ENCODE data around the gene CRB2. TPM values are rescaled to one million over a fixed set of nuclear protein-coding genes. Genes with fewer than 3 reads are reported as not detected.

CRB2 gene
- total RNA-seq, 2 donors from 2014 or later: under 0.01 to 1.3 TPM

GRCh38 chr9:123378956-123379660 lies 23.1 kb downstream of the CRB2 start:
- Histone ChIP-seq H3K9me3 (no peaks in the 10 kb centered on the region), H3K4me3 (no peak overlapping the region), H3K27ac (no peak overlapping the region), H3K4me1 (peaks cover 9% of the 10 kb centered on the region), H3K36me3 (replicated peaks in 1 of 2; ENCODE audit: insufficient read depth in 1 of 2, low read depth in 2 of 2) (no peaks in the 10 kb centered on the region), H3K27me3 (peaks cover 0 to 5% of the 10 kb centered on the region in 2 donors)
- ATAC-seq (no peak), DNase-seq (no peak)
- WGBS, 2 donors: 84 to 95% methylated on average over 4 to 30 of the region's 30 CpGs
- TF ChIP-seq POLR2A (IDR thresholded peaks at IDR 0.05) (no peak), CTCF (IDR thresholded peaks at IDR 0.05) (no peak)
- intact Hi-C loops (cut with DNase I): no loop called here

GRCh38 chr9:123380852-123381705 lies 25.1 kb downstream of the CRB2 start:
- Histone ChIP-seq H3K4me3 (no peak overlapping the region), H3K27me3 (no peaks in the 10 kb centered on the region), H3K9me3 (no peaks in the 10 kb centered on the region), H3K4me1 (peaks cover 2% of the 10 kb centered on the region), H3K27ac (no peak overlapping the region), H3K36me3 (replicated peaks in 1 of 2; ENCODE audit: insufficient read depth in 1 of 2, low read depth in 2 of 2) (no peaks in the 10 kb centered on the region)
- TF ChIP-seq POLR2A (IDR thresholded peaks at IDR 0.05) (no peak), CTCF (IDR thresholded peaks at IDR 0.05) (no peak)
- DNase-seq (no peak), ATAC-seq (no peak)
- intact Hi-C loops (cut with DNase I): no loop called here
- 85 to 88% methylated on average over 13 to 23 of the region's 28 CpGs for WGBS, 2 donors

DNA sequence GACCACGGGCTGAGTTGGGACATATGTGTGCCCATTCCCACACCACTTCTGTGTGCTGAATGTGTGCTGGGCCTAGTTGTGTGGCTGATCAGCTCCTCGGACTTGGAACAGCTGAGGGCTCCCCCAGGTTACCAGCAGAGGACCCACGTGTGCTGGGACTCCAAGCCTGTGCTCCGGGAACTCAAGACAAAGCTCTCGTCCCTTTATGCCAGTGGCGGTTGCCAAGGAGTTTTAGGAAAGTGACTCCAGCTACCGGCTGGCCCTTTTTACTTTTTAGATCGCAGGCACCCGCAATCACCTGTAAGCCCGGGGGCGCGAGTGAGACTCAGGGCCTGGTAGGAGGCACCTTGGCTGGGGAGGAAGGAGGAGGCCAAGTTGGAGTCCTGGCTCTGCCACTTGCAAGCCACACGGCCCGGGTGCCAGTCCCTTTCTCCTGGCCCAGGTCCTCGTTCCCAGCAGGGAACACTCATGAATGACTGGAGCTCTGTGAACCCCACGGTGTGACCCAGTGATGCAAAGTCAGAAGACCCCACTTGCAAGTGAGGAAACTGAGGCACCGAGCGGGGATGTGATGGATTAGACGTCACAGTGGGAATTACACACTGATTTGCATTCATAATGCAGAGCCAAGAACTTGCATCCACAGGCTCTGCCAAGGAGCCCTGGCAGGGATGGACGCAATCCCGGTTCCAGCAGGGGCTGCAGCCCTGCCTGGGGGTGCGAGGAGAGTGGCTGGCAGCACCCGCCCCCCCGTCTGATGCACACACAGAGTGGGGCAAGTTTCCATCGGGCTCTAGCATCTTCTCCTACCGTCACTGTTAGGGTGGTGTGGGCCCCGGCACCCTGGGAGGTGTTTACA lies 26.9 kb downstream of the CRB2 start:
- no peak overlapping the region for H3K27ac ChIP-seq
- ATAC-seq: no peak
- intact Hi-C loops (cut with DNase I): no loop called here

More for the DNA sequence above, 26.9 kb downstream of the CRB2 start:
- no peaks in the 10 kb centered on the region for H3K27me3 ChIP-seq
- WGBS, 2 donors: 90% methylated on average over 23 to 27 of the region's 27 CpGs
- no peak for TF ChIP-seq POLR2A (IDR thresholded peaks at IDR 0.05)
- no peak for TF ChIP-seq CTCF (IDR thresholded peaks at IDR 0.05)
- H3K9me3 ChIP-seq: no peaks in the 10 kb centered on the region
- no peaks in the 10 kb centered on the region for H3K4me1 ChIP-seq
- no peaks in the 10 kb centered on the region for H3K36me3 ChIP-seq (replicated peaks in 1 of 2; ENCODE audit: insufficient read depth in 1 of 2, low read depth in 2 of 2)
- no peak overlapping the region for H3K4me3 ChIP-seq
- DNase-seq: no peak

All from body of pancreas (tissue), 4 donors.